Activated CD8-positive, alpha-beta memory T cell treated with anti-CD3 and anti-CD28 coated beads for 24 hours (primary cell): ENCODE measurements around the gene HAND2.

ENCODE experiments used
- DNase-seq: peaks from one replicate; pipeline ENCODE4 v3.0.0-alpha.2; 2020

HAND2 gene

GRCh38 chr4:173529477-173530325 lies at the start of gene HAND2:
TSS of gene HAND2 (minus strand) at chr4:173530229. CDS start at chr4:173529289, 940 bp downstream.
- DNase-seq: peak; percentile 58

DNA sequence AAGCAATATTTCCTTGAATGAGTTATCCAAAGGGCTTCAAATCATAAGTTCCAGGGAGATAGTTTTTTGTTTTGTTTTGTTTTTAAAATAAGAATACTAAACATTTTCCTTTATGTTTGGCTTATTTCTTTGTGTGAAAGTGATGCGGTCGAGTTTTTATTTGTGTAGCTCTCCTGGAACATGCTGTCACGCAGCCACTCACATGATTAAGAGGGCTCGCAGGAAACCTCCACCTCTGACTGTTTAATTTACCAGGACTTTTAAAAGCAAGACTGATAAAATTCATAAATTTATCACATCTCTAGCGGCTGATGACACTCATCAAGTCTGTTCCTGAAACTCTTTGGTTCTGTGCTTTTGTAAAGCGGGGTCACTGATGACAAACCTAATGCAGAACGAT lies 48.9 kb upstream of the HAND2 start:
- DNase-seq: no peak

GRCh38 chr4:173577963-173578362 lies 47.9 kb upstream of the HAND2 start:
- DNase-seq: no peak

GRCh38 chr4:173575482-173576152 lies 45.6 kb upstream of the HAND2 start:
- no peak for DNase-seq

DNA sequence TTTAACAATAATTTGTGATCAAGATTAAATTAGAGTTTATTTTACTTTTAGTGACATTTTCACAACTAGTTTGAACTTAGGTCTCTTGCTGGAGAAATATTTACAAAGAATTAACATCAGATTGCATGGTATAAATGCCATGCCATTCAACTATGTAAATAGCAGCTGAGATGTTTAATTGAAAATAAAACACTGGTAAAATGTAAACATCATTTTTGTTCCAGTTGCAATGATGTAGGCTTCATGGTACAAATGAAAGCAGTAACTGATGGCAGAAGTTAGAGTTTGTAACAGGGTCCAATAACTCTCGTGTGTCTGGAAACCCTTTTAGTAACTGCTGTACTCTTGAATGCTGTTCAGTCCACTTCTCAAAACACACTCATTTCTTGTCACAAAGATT lies 43.7 kb upstream of the HAND2 start:
- DNase-seq: no peak

GRCh38 chr4:173573286-173573685 lies 43.3 kb upstream of the HAND2 start:
- DNase-seq: no peak

GRCh38 chr4:173572493-173573129 lies 42.6 kb upstream of the HAND2 start:
- DNase-seq: no peak

- DNase-seq: no peak
Measured at GRCh38 chr4:173571620-173572019, 41.6 kb upstream of the HAND2 start.

DNA sequence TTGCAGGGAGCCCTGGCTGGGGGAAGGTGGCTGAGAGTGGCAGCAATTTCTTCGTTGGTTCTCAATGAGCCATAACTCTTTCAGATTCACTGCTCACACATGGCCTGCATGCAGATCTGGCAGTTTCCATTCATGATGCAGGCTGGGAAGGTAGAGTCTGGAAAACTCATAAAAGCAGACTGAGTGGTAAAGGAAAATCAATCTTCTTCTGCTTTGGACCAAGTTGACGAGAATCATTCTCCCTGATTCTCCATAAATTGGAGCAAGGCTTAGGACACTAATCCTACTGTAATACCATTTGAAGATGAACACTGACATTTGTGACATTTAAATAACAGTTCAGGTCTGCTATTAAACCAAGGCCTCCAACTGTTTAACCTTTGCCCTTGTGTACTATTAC lies 35.3 kb upstream of the HAND2 start:
- no peak for DNase-seq

DNA sequence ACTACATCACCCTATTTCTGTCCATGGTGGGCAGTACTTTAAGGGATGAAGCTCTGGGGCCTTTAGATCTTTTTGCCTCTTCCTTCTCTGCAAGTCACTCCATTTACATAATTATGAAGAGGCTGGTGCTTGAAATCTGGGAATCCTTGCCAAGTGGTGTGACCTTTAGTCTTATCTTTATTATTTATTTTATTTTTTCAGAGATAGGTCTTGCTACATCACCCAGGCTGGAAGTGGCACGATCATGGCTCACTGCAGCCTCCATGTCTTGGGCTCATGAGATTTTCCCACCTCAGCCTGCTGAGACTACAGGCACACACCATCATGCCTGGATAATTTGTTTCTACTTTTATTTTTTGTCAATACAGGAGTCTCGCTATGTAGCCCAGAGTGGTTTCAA lies 34.4 kb upstream of the HAND2 start:
- DNase-seq: no peak

GRCh38 chr4:173560896-173561295 lies 30.9 kb upstream of the HAND2 start:
- DNase-seq: no peak

DNA sequence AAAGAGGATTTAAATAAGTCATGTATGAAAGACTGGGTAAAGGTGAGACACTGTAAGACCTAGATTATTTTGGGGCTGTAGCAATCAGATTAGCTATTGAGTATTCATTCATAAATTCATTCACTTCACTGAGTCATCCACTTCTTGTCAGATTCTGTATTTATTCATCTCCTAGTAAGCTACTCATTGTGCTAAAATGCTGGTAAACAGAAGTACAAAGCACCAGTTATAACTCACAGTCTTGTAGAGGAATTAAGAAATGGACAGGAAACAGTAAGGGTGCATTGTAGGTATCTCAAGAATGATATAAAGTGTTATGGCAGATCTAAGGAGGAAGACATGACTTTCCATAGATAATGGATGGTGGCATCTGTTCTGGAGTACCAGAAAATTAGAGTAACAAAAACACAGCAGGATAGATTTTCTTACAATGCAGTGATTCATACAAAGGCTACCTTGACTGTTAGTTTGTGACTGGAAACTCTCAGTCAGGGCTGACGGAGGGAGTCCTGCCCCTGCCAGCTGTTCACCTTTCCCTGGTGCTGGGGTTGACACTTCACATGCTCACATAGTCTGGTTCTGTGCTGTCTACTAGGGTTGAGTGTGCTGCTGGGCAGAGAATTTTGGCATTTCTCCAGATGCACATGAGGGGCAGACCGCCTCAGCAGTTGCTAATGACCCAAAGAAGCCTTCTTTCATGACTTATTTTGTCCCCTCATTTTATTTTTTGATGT lies 26.5 kb upstream of the HAND2 start:
- DNase-seq: no peak

DNA sequence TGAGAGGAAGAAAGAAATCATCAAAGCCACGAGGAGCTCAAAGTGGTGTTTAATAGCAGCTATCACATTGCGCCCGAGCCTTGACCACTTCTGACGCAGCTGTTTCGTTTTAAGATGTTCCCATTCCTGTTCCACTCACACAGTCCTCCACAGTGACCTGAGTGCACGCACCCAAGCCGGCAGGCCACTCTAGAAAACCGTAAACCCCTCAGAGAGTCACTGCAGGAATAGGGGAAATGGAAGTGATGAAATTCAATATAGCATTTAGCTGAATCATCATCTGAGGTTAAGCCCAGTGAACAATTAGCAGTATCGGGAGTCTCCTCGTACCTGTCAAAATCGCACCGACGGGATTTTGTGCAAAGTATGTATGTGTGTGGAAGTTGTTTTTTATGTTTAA lies 17.9 kb upstream of the HAND2 start:
- DNase-seq: no peak

DNA sequence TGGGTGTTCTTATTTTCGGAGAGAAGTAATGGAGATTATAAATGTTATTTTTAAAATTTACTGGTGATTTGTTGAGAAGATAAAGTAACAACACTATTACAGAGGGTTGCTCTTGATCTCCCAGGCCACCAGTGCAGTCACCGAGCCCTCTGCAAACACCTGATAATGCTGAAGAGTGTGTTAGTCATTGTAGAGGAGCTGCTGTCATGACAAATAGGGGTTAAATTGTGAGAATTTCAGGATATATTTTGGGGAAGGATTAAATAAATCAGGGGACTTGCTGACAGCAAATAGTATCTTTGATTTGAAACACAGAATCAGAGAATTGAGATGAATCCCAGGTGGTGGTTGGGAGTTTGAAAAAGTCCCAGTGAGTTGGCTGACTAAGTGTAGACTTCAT lies 16.7 kb upstream of the HAND2 start:
- no peak for DNase-seq

DNA sequence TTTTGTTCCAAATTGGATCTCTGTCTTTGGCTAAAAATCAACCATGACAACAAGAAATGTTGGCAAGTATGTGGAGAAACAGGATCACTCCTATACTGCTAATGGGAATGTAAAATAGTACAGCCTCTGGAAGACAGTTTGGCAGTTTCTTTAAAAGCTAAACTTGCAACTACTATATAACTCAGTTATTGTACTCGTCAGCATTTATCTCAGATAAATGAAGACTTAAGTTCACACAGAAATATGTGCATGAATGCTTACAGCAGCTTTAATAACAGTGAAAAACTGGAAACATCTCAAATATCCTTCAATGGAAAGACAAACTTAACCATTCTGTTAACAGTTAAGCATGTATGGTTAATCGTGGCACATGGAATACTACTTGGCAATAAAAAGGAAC lies 15.4 kb upstream of the HAND2 start:
- no peak for DNase-seq

GRCh38 chr4:173543266-173543665 lies 13.2 kb upstream of the HAND2 start:
- DNase-seq: no peak

DNA sequence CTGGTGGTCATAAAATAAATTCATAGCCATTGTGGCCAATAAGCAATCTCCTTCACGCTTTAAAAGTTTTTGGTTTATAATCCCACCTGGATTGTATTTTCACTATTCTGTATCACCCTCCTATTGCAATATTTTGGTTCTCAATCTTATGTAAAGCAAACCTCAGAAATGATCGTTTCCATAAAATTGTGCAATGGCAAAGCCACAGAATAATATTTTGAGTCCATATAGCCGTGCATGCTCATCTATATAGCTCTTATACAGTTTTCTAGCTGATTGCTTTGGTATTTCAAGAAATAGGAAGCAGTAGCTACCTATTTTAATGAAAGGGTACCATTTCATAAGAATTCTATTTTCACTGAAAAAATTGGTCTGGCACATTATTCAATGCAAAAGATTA lies 10.0 kb upstream of the HAND2 start:
- no peak for DNase-seq

- no peak for DNase-seq
Measured at GRCh38 chr4:173538909-173539445, 8.9 kb upstream of the HAND2 start.

DNA sequence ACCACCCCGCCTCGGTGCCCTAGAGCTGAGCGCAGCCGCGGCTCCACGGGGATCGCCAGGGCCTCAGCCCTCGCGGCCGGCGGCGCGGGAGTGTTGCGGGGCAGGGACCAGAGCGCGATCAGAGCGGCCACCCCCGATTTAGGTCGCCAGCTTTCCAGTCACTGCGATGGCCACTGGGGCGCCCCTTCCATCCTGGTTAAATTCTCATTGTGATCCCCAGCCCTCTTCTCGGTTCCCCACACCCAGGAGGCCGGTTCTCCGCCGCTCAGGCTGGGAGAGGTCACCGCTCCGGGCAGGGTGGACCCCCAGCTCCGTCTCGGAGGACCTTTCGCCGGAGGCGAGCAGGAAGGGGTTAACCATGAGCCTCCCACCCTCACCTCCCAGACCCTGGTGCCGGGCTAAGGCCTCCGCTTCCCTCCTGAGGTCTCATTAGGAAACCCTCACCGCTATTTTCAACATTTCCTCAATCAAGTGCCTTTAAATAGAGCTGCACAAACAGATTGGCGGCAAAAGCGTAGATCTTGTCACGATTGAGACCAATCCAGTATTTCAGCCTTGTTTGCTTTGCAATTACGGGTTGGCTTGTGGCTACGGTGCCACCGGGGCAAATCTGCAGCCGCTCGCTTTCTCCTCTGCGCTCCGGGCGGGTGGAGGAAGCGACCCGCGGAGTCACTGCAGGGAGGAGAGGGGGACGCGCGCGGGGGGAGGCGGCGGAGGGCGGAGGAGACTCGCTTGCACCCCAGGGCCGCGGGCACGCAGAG lies 8.3 kb upstream of the HAND2 start:
- DNase-seq: peak; percentile 61

DNA sequence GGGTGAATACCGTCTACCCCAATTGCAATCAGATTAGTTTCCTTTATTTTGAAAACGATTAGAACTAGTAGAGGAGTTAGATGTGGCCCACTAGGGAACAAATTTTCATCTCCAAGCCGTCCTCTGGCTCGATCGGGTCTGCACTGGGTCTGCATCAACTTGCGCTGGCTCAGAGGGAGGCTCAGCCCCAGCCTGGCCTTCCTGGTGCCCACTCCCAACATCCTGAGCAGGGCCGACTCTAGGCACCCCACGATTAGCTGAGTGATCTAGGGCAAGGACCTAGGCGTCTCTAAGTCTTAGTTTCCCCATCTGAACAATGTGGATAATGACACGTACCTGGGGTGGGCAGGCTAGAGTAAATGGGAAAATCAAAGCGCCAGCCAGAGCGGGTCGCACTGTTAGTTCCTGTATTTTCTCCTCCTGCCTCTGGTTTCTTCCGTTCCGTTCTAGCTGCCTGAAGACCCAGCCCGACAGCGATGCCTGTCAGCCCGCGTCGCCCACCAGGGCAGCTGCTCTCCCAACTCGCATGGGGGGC lies 7.7 kb upstream of the HAND2 start:
- DNase-seq: no peak

GRCh38 chr4:173536808-173537429 lies 6.9 kb upstream of the HAND2 start:
- no peak for DNase-seq
